C4-2B (cell line): ENCODE measurements around the gene SERINC5.

ENCODE experiments used
- CTCF ChIP-seq: fragments of 450-650 bp; conservative IDR thresholded peaks from 2 replicates; pipeline ENCODE4 v1.5.1; 2017; ENCODE audit warnings: mild to moderate bottlenecking
- ZFX ChIP-seq: fragments of 450-650 bp; IDR thresholded peaks from 2 replicates; pipeline ENCODE4 v1.6.1; 2017

- TF ChIP-seq CTCF: no peak
- no peak for TF ChIP-seq ZFX
Observed at GRCh38 chr5:80193401-80193800, 62.4 kb downstream of the SERINC5 start.
